GM23248 (cell line): Measurements from ENCODE around the gene TDRD3. TPM values are rescaled to one million over a fixed set of nuclear protein-coding genes. Genes with fewer than 3 reads are reported as not detected.

Source experiments
- DNase-seq: peaks from one replicate; pipeline ENCODE4 v3.0.0-alpha.2; 2015
- H2AFZ ChIP-seq: fragments of 200-600 bp; sonication (generic); 2 replicates; pipeline ENCODE4 v1.6.1; 2016; ENCODE audit warnings: antibody characterized with exemption
- H3F3A ChIP-seq: fragments of 200-600 bp; sonication (generic); 2 replicates; pipeline ENCODE4 v1.6.1; 2016; ENCODE audit warnings: mild to moderate bottlenecking, antibody characterized with exemption, mixed run types; ENCODE audit not compliant: insufficient read depth
- H3K27ac ChIP-seq: fragments of 200-600 bp; sonication (generic); 2 replicates; pipeline ENCODE4 v1.5.1; 2016; ENCODE audit warnings: mild to moderate bottlenecking
- H3K27me3 ChIP-seq: fragments of 200-600 bp; sonication (generic); replicated peaks from 2 replicates; pipeline ENCODE4 v1.6.1; 2016; ENCODE audit warnings: mild to moderate bottlenecking; ENCODE audit not compliant: insufficient read depth
- H3K36me3 ChIP-seq: fragments of 200-600 bp; sonication (generic); 2 replicates; pipeline ENCODE4 v1.6.1; 2016; ENCODE audit warnings: low read depth, mild to moderate bottlenecking
- H3K4me1 ChIP-seq: fragments of 200-600 bp; sonication (generic); 2 replicates; pipeline ENCODE4 v1.6.1; 2016; ENCODE audit warnings: mild to moderate bottlenecking; ENCODE audit not compliant: insufficient read depth
- H3K4me2 ChIP-seq: fragments of 200-600 bp; sonication (generic); one replicate; pipeline ENCODE4 v1.6.1; 2016; ENCODE audit warnings: mild to moderate bottlenecking; ENCODE audit not compliant: unreplicated experiment
- H3K4me3 ChIP-seq: fragments of 200-600 bp; sonication (generic); 2 replicates; pipeline ENCODE4 v1.5.1; 2016; ENCODE audit warnings: mild to moderate bottlenecking
- H3K79me2 ChIP-seq: fragments of 200-600 bp; sonication (generic); 2 replicates; pipeline ENCODE4 v1.6.1; 2016; ENCODE audit warnings: mild to moderate bottlenecking; ENCODE audit not compliant: insufficient read depth
- H3K9ac ChIP-seq: fragments of 200-600 bp; sonication (generic); 2 replicates; pipeline ENCODE4 v1.6.1; 2016; ENCODE audit warnings: mild to moderate bottlenecking
- H3K9me2 ChIP-seq: fragments of 200-600 bp; sonication (generic); 2 replicates; pipeline ENCODE4 v1.6.1; 2016; ENCODE audit warnings: mixed run types, mild to moderate bottlenecking, moderate library complexity; ENCODE audit not compliant: insufficient read depth
- H3K9me3 ChIP-seq: fragments of 200-600 bp; sonication (generic); one replicate; pipeline ENCODE4 v1.6.1; 2017; ENCODE audit warnings: low read depth
- H4K20me1 ChIP-seq: fragments of 200-600 bp; sonication (generic); 2 replicates; pipeline ENCODE4 v1.6.0; 2016; ENCODE audit not compliant: insufficient read depth
- EZH2 ChIP-seq: fragments of 200-600 bp; sonication (generic); IDR thresholded peaks from 2 replicates; pipeline ENCODE4 v1.6.1; 2018; ENCODE audit warnings: antibody characterized with exemption, mild to moderate bottlenecking; ENCODE audit not compliant: insufficient read depth, poor library complexity, severe bottlenecking
- EZH2phosphoT487 ChIP-seq: fragments of 200-600 bp; sonication (generic); IDR thresholded peaks from 2 replicates; pipeline ENCODE4 v1.6.1; 2018; ENCODE audit warnings: antibody characterized with exemption, moderate library complexity, mild to moderate bottlenecking, low read depth; ENCODE audit not compliant: insufficient read depth
- WGBS, 2 experiments: methylation state at CpG; one replicate each; pipeline ENCODE4 v1.1.6; 2015 to 2017; ENCODE audit warnings: low lambda C conversion rate in 2 of 2, low coverage in 1 of 2; ENCODE audit errors: missing lambda C conversion rate in 2 of 2; 5-methylcytosine and 5-hydroxymethylcytosine counted together
- in situ Hi-C: fragments of 300-500 bp; cut with MboI; formaldehyde crosslinking; loops from 2 replicates; pipeline ENCODE4 v1.15.0; 2020
- polyA plus RNA-seq: library from polyadenylated mRNA; unstranded; fragments of >200 nt; fragmentation: Nextera tagmentation; extraction: Ambion mirVana; gene quantifications from 2 replicates; pipeline ENCODE4 v1.2.1, GENCODE V29; 2016
- total RNA-seq: library from RNA; depleted of rRNA; stranded (reverse); fragments of >200 nt; shearing (Covaris generic); gene quantifications from 2 replicates; pipeline ENCODE4 v1.2.3, GENCODE V29; 2014

The TDRD3 gene
- total and polyA plus RNA-seq, 2 experiments from 2014 or later: 7.9 to 9.1 TPM

GRCh38 chr13:60467098-60467497, 70.1 kb downstream of the TDRD3 start:
- DNase-seq: no peak
- H2AFZ ChIP-seq: no peak overlapping the region
- H3K9me2 ChIP-seq: no peaks in the 10 kb centered on the region
- no peak overlapping the region for H3K4me2 ChIP-seq
- no peaks in the 10 kb centered on the region for H4K20me1 ChIP-seq
- H3K27ac ChIP-seq: no peak overlapping the region
- H3K9me3 ChIP-seq: no peaks in the 10 kb centered on the region
- no peak for TF ChIP-seq EZH2
- TF ChIP-seq EZH2phosphoT487: no peak
- no peaks in the 10 kb centered on the region for H3K4me1 ChIP-seq
- H3K4me3 ChIP-seq: no peak overlapping the region
- H3K36me3 ChIP-seq: no peaks in the 10 kb centered on the region
- H3F3A ChIP-seq: no peaks in the 10 kb centered on the region
- WGBS, 2 experiments: 95 to 97% methylated on average over 3 of the region's 3 CpGs
- H3K79me2 ChIP-seq: no peaks in the 10 kb centered on the region
- no peak overlapping the region for H3K9ac ChIP-seq
- in situ Hi-C loops: loop anchor here (25.0 kb wide), 1 partner anchor 945 kb away; the partner anchor contains the start of gene PCDH20
- no peaks in the 10 kb centered on the region for H3K27me3 ChIP-seq

- H3K4me2 ChIP-seq: no peak overlapping the region
- H3K27me3 ChIP-seq: no peaks in the 10 kb centered on the region
- H3K9me2 ChIP-seq: no peaks in the 10 kb centered on the region
- no peaks in the 10 kb centered on the region for H3K79me2 ChIP-seq
- peaks cover 8% of the 10 kb centered on the region for H3K9me3 ChIP-seq
- in situ Hi-C loops: no loop called here
- H4K20me1 ChIP-seq: no peaks in the 10 kb centered on the region
- no peaks in the 10 kb centered on the region for H3F3A ChIP-seq
- no peak for DNase-seq
- H3K4me3 ChIP-seq: no peak overlapping the region
- H3K36me3 ChIP-seq: no peaks in the 10 kb centered on the region
- no peak overlapping the region for H3K27ac ChIP-seq
- H3K4me1 ChIP-seq: no peaks in the 10 kb centered on the region
- TF ChIP-seq EZH2phosphoT487 (no peak), EZH2 (no peak)
- no peak overlapping the region for H3K9ac ChIP-seq
- H2AFZ ChIP-seq: no peak overlapping the region
These were observed 82.3 kb downstream of the TDRD3 start for GRCh38 chr13:60479273-60479672.

GRCh38 chr13:60482012-60482411, 85.0 kb downstream of the TDRD3 start:
- peak; percentile 11 for DNase-seq
- no peak overlapping the region for H3K9ac ChIP-seq
- H4K20me1 ChIP-seq: no peaks in the 10 kb centered on the region
- H3K79me2 ChIP-seq: no peaks in the 10 kb centered on the region
- TF ChIP-seq EZH2phosphoT487 (no peak), EZH2 (no peak)
- H3K27me3 ChIP-seq: no peaks in the 10 kb centered on the region
- no peaks in the 10 kb centered on the region for H3K36me3 ChIP-seq
- H3K27ac ChIP-seq: no peak overlapping the region
- no peaks in the 10 kb centered on the region for H3K9me2 ChIP-seq
- H3K9me3 ChIP-seq: no peaks in the 10 kb centered on the region
- H3K4me3 ChIP-seq: no peak overlapping the region
- no peaks in the 10 kb centered on the region for H3K4me1 ChIP-seq
- in situ Hi-C loops: no loop called here
- H2AFZ ChIP-seq: no peak overlapping the region
- H3K4me2 ChIP-seq: no peak overlapping the region
- no peaks in the 10 kb centered on the region for H3F3A ChIP-seq

GRCh38 chr13:60484865-60485264, 87.8 kb downstream of the TDRD3 start:
- H3K79me2 ChIP-seq: no peaks in the 10 kb centered on the region
- in situ Hi-C loops: no loop called here
- no peak for DNase-seq
- no peaks in the 10 kb centered on the region for H4K20me1 ChIP-seq
- no peaks in the 10 kb centered on the region for H3K9me3 ChIP-seq
- no peaks in the 10 kb centered on the region for H3K4me1 ChIP-seq
- H3K27ac ChIP-seq: no peak overlapping the region
- H3K36me3 ChIP-seq: no peaks in the 10 kb centered on the region
- H3K4me2 ChIP-seq: no peak overlapping the region
- H3K9ac ChIP-seq: no peak overlapping the region
- H2AFZ ChIP-seq: no peak overlapping the region
- no peaks in the 10 kb centered on the region for H3K27me3 ChIP-seq
- H3F3A ChIP-seq: no peaks in the 10 kb centered on the region
- no peak overlapping the region for H3K4me3 ChIP-seq
- no peaks in the 10 kb centered on the region for H3K9me2 ChIP-seq
- no peak for TF ChIP-seq EZH2phosphoT487

- in situ Hi-C loops: no loop called here
- 88 to 94% methylated on average over 1 of the region's 1 CpG for WGBS, 2 experiments
- H3K4me3 ChIP-seq: no peak overlapping the region
- no peaks in the 10 kb centered on the region for H3K79me2 ChIP-seq
- H3K9me2 ChIP-seq: no peaks in the 10 kb centered on the region
- H3K9ac ChIP-seq: no peak overlapping the region
- H3K36me3 ChIP-seq: no peaks in the 10 kb centered on the region
- H3K27ac ChIP-seq: no peak overlapping the region
- no peaks in the 10 kb centered on the region for H3K27me3 ChIP-seq
- no peak for TF ChIP-seq EZH2
- TF ChIP-seq EZH2phosphoT487: no peak
- no peaks in the 10 kb centered on the region for H3K4me1 ChIP-seq
- H3K4me2 ChIP-seq: no peak overlapping the region
- no peaks in the 10 kb centered on the region for H3K9me3 ChIP-seq
- no peaks in the 10 kb centered on the region for H4K20me1 ChIP-seq
- H2AFZ ChIP-seq: no peak overlapping the region
- DNase-seq: no peak
- no peaks in the 10 kb centered on the region for H3F3A ChIP-seq
These were observed 94.5 kb downstream of the TDRD3 start for GRCh38 chr13:60491531-60491930.
